Lung (tissue), 12 donors: ENCODE results near the gene MTA1. TPM values are rescaled to one million over a fixed set of nuclear protein-coding genes. Genes with fewer than 3 reads are reported as not detected.
A peak's percentile ranks its signal among the peaks of the same experiment; 100 is the strongest.

Experiments
- ATAC-seq: fragments of 200-7000 bp; cut with Tn5 transposase; one replicate; pipeline ENCODE4 v1.9.1; 2020; ENCODE audit warnings: moderate number of reproducible peaks; ENCODE audit not compliant: insufficient read depth, low FRiP score
- DNase-seq, 3 donors: peaks; one replicate each; pipeline ENCODE4 v3.0.0-alpha.2; 2013 to 2017
- H3K27ac ChIP-seq, 2 donors: one replicate each; pipeline ENCODE4 v1.5.1; 2013; ENCODE audit warnings: mild to moderate bottlenecking in 2 of 2, moderate library complexity in 2 of 2, control low read depth in 1 of 2, inconsistent platforms in 1 of 2, low read depth in 1 of 2, low read length in 1 of 2
- H3K27me3 ChIP-seq, 3 donors: one replicate each; pipeline ENCODE4 v1.5.1; 2013; ENCODE audit warnings: low read length in 2 of 3; ENCODE audit not compliant: control insufficient read depth in 3 of 3, insufficient read depth in 3 of 3
- H3K36me3 ChIP-seq, 4 donors: one replicate each; pipeline ENCODE4 v1.5.1; 2013; ENCODE audit warnings: low read length in 4 of 4, mild to moderate bottlenecking in 1 of 4, moderate library complexity in 1 of 4; ENCODE audit not compliant: control insufficient read depth in 4 of 4, insufficient read depth in 4 of 4
- H3K4me1 ChIP-seq, 5 donors: one replicate each; pipeline ENCODE4 v1.5.1; 2013; ENCODE audit warnings: low read length in 5 of 5, mild to moderate bottlenecking in 2 of 5, moderate library complexity in 1 of 5; ENCODE audit not compliant: control insufficient read depth in 5 of 5, insufficient read depth in 5 of 5
- H3K4me3 ChIP-seq: one replicate; pipeline ENCODE4 v1.5.1; 2013; ENCODE audit warnings: mild to moderate bottlenecking, control low read depth, moderate library complexity
- H3K9ac ChIP-seq, 2 donors: one replicate each; pipeline ENCODE4 v1.5.1; 2013; ENCODE audit warnings: low read length in 2 of 2, control low read depth in 1 of 2; ENCODE audit not compliant: insufficient read depth in 1 of 2
- H3K9me3 ChIP-seq, 4 donors: one replicate each; pipeline ENCODE4 v1.5.1; 2013; ENCODE audit warnings: low read length in 3 of 4, mild to moderate bottlenecking in 1 of 4, moderate library complexity in 1 of 4; ENCODE audit not compliant: control insufficient read depth in 4 of 4, insufficient read depth in 3 of 4
- CTCF ChIP-seq: IDR thresholded peaks from 2 replicates; pipeline ENCODE4 v1.5.1; 2012; ENCODE audit warnings: mild to moderate bottlenecking; ENCODE audit errors: control extremely low read depth, extremely low read depth
- WGBS, 2 donors: extraction: QIAGEN DNeasy Blood & Tissue Kit; methylation state at CpG; one replicate each; pipeline ENCODE4 v1.1.7; 2013; 5-methylcytosine and 5-hydroxymethylcytosine counted together
- polyA plus RNA-seq, 2 donors: library from polyadenylated mRNA; stranded (reverse); fragments of 200-250 nt; gene quantifications; one replicate each; pipeline ENCODE4 v1.2.1, GENCODE V29; 2013
- total RNA-seq, 2 donors: library from RNA; depleted of rRNA in 1 of 2; stranded (reverse); fragments of >200 nt in 1 of 2; gene quantifications; one replicate each; pipeline ENCODE4 v1.2.1, GENCODE V29; 2014 to 2021
- donor health status: control.
- donor health status: control.
- donor health status: Bipolar disorder and iron deficiency.
- donor health status: healthy.
- donor health status: DM: yes; HTN: yes; CAD: no.

MTA1 gene
- total and polyA plus RNA-seq, 4 donors = 40.2 to 113 (median 63.6) TPM

- Histone ChIP-seq H3K9ac (no peak overlapping the region), H3K4me1 (peaks cover 4 to 74% (median 26%) of the 10 kb centered on the region in 5 donors), H3K36me3 (peaks cover 0 to 26% (median 6%) of the 10 kb centered on the region in 4 donors), H3K9me3 (no peaks in the 10 kb centered on the region), H3K4me3 (no peak overlapping the region), H3K27ac (peak overlapping the region; percentile 86 to 95), H3K27me3 (no peaks in the 10 kb centered on the region)
- 63 to 66% methylated on average over 16 to 19 of the region's 19 CpGs for WGBS, 2 donors
- ATAC-seq (no peak), DNase-seq (peak; percentile 88 to 93 (median 90))
- TF ChIP-seq CTCF = no peak
Measured at GRCh38 chr14:105471297-105471821, 51.7 kb downstream of the MTA1 start.

- H3K9me3 ChIP-seq = no peaks in the 10 kb centered on the region
- ATAC-seq (no peak), DNase-seq (no peak)
- H3K27me3 ChIP-seq = no peaks in the 10 kb centered on the region
- H3K4me1 ChIP-seq = peaks cover 4 to 79% (median 26%) of the 10 kb centered on the region in 5 donors
- peaks cover 0 to 20% (median 6%) of the 10 kb centered on the region in 4 donors for H3K36me3 ChIP-seq
- H3K9ac ChIP-seq = peak overlapping the region in 1 of 2 donors; percentile 11
- no peak overlapping the region for H3K4me3 ChIP-seq
- 77 to 81% methylated on average over 8 of the region's 8 CpGs for WGBS, 2 donors
- TF ChIP-seq CTCF = no peak
- peak overlapping the region; percentile 86 to 95 for H3K27ac ChIP-seq
Measured at GRCh38 chr14:105471823-105472485, 52.3 kb downstream of the MTA1 start.

GRCh38 chr14:105472486-105472991 lies 52.9 kb downstream of the MTA1 start:
- no peak for ATAC-seq
- no peak overlapping the region for H3K9ac ChIP-seq
- 56 to 63% methylated on average over 10 to 12 of the region's 12 CpGs for WGBS, 2 donors

More at GRCh38 chr14:105472486-105472991, 52.9 kb downstream of the MTA1 start:
- Histone ChIP-seq H3K36me3 (peaks cover 0 to 15% (median 4%) of the 10 kb centered on the region in 4 donors), H3K4me1 (peaks cover 4 to 78% (median 26%) of the 10 kb centered on the region in 5 donors), H3K27me3 (no peaks in the 10 kb centered on the region), H3K9me3 (no peaks in the 10 kb centered on the region), H3K27ac (peak overlapping the region; percentile 86 to 95), H3K4me3 (no peak overlapping the region)
- no peak for TF ChIP-seq CTCF
- DNase-seq = peak in 1 of 3 donors; percentile 13
